H1 (cell line): ENCODE results near the gene MPV17L2. TPM values are rescaled to one million over a fixed set of nuclear protein-coding genes. Genes with fewer than 3 reads are reported as not detected.

Experiments
- CTCF ChIA-PET: fragments of 300-600 bp; sonication (Branson Sonifier 250); formaldehyde crosslinking; loops from one replicate; lab custom pipeline; 2021; ENCODE audit not compliant: partially characterized antibody; lab: Charles Lee
- POLR2A ChIA-PET: fragments of 300-600 bp; sonication (Branson Sonifier 250); formaldehyde crosslinking; loops from one replicate; lab custom pipeline; 2021; ENCODE audit warnings: inconsistent platforms; ENCODE audit not compliant: partially characterized antibody; lab: Charles Lee
- DNase-seq, 2 experiments: peaks; one replicate each; pipeline versions ENCODE4 v3.0.0 to v3.0.0-alpha.2; 2010 to 2022; ENCODE audit warnings: low spot score in 2 of 2, low read depth in 1 of 2, mixed read lengths in 1 of 2
- FAIRE-seq: peaks from 2 replicates; lab custom pipeline; 2011; peaks lifted over from hg19 to GRCh38; lab: Jason Lieb, UNC
- H2AFZ ChIP-seq: 2 replicates; pipeline ENCODE4 v1.8.1; 2012; ENCODE audit warnings: low read length, inconsistent platforms
- H2AK5ac ChIP-seq: 2 replicates; pipeline ENCODE4 v1.6.1; 2013; ENCODE audit warnings: low read depth, low read length
- H2BK120ac ChIP-seq: replicated peaks from 2 replicates; pipeline ENCODE3; 2013; ENCODE audit warnings: low read depth, low read length, inconsistent platforms
- H2BK12ac ChIP-seq: 2 replicates; pipeline ENCODE4 v1.6.1; 2013; ENCODE audit warnings: low read depth, low read length
- H2BK15ac ChIP-seq: 2 replicates; pipeline ENCODE4 v1.6.1; 2013; ENCODE audit warnings: low read length
- H2BK20ac ChIP-seq: 2 replicates; pipeline ENCODE4 v1.6.1; 2013; ENCODE audit warnings: low read length
- H2BK5ac ChIP-seq: 2 replicates; pipeline ENCODE4 v1.6.1; 2013; ENCODE audit warnings: low read depth, low read length
- H3K14ac ChIP-seq: 2 replicates; pipeline ENCODE4 v1.6.1; 2013; ENCODE audit warnings: inconsistent platforms; ENCODE audit not compliant: insufficient read length
- H3K18ac ChIP-seq: 2 replicates; pipeline ENCODE4 v1.6.1; 2013; ENCODE audit warnings: low read length; ENCODE audit errors: extremely low read depth
- H3K23ac ChIP-seq: 2 replicates; pipeline ENCODE4 v1.6.1; 2013; ENCODE audit warnings: inconsistent platforms; ENCODE audit not compliant: insufficient read length
- H3K23me2 ChIP-seq: 2 replicates; pipeline ENCODE4 v1.6.1; 2013; ENCODE audit warnings: low read depth, low read length
- H3K27ac ChIP-seq: 2 replicates; pipeline ENCODE4 v1.6.1; 2011; ENCODE audit warnings: low read depth, low read length, inconsistent platforms
- H3K27me3 ChIP-seq, 4 experiments: replicated peaks in 1 of 4; 1 replicate in 1 of 4; 2 replicates in 3 of 4; pipeline versions ENCODE4 v1.6.1 to v1.8.1; 2011 to 2013; ENCODE audit warnings: low read length in 3 of 4, mild to moderate bottlenecking in 3 of 4, inconsistent platforms in 2 of 4, mixed read lengths in 2 of 4, moderate library complexity in 1 of 4; ENCODE audit not compliant: control insufficient read depth in 3 of 4, insufficient read depth in 3 of 4; ENCODE audit errors: extremely low read depth in 1 of 4
- H3K36me3 ChIP-seq, 4 experiments: 2 replicates each; pipeline versions ENCODE4 v1.6.1 to v1.8.1; 2011 to 2013; ENCODE audit warnings: mild to moderate bottlenecking in 4 of 4, low read length in 3 of 4, moderate library complexity in 2 of 4, control low read depth in 1 of 4, inconsistent platforms in 1 of 4; ENCODE audit not compliant: insufficient read depth in 4 of 4, control insufficient read depth in 2 of 4
- H3K4ac ChIP-seq: replicated peaks from 2 replicates; pipeline ENCODE3; 2013; ENCODE audit warnings: low read length, low read depth, mixed read lengths, inconsistent platforms; ENCODE audit not compliant: insufficient read length
- H3K4me1 ChIP-seq, 4 experiments: replicated peaks in 1 of 4; 1 replicate in 1 of 4; 2 replicates in 3 of 4; pipeline versions ENCODE4 v1.6.1 to v1.8.1; 2011 to 2013; ENCODE audit warnings: low read length in 3 of 4, inconsistent platforms in 2 of 4, mixed read lengths in 1 of 4; ENCODE audit not compliant: insufficient read depth in 4 of 4, control insufficient read depth in 3 of 4
- H3K4me2 ChIP-seq, 2 experiments: 2 replicates each; pipeline versions ENCODE4 v1.6.1 to v1.8.1; 2011 to 2013; ENCODE audit warnings: low read depth in 2 of 2, low read length in 2 of 2, control low read depth in 1 of 2, inconsistent platforms in 1 of 2, mild to moderate bottlenecking in 1 of 2; ENCODE audit not compliant: insufficient read depth in 1 of 2
- H3K4me3 ChIP-seq, 4 experiments: fragments of 200-600, 300-600 bp in 1 of 4; sonication (generic), shearing (Covaris generic), sonication (Bioruptor Twin) in 1 of 4; 2 replicates each; pipeline versions ENCODE4 v1.5.1 to v1.8.1; 2011 to 2016; ENCODE audit warnings: low read length in 4 of 4, low read depth in 3 of 4, control low read depth in 2 of 4, inconsistent platforms in 2 of 4, mild to moderate bottlenecking in 2 of 4, mixed read lengths in 1 of 4, moderate library complexity in 1 of 4; ENCODE audit not compliant: insufficient read depth in 2 of 4; ENCODE audit errors: extremely low read depth in 1 of 4
- H3K56ac ChIP-seq: replicated peaks from 2 replicates; pipeline ENCODE3; 2013; ENCODE audit warnings: low read depth, mild to moderate bottlenecking, mixed read lengths, low read length, inconsistent platforms; ENCODE audit not compliant: insufficient read length
- H3K79me1 ChIP-seq: 2 replicates; pipeline ENCODE4 v1.6.1; 2013; ENCODE audit warnings: low read depth, low read length, control low read depth
- H3K79me2 ChIP-seq, 2 experiments: 2 replicates each; pipeline versions ENCODE4 v1.6.1 to v1.8.1; 2012 to 2013; ENCODE audit warnings: low read length in 2 of 2, mild to moderate bottlenecking in 2 of 2, inconsistent platforms in 1 of 2; ENCODE audit not compliant: insufficient read depth in 2 of 2, control insufficient read depth in 1 of 2
- H3K9ac ChIP-seq, 4 experiments: replicated peaks in 1 of 4; 1 replicate in 1 of 4; 2 replicates in 3 of 4; pipeline versions ENCODE4 v1.6.1 to v1.8.1; 2011 to 2013; ENCODE audit warnings: low read depth in 3 of 4, low read length in 3 of 4, control low read depth in 2 of 4, mild to moderate bottlenecking in 2 of 4, moderate library complexity in 2 of 4, inconsistent platforms in 1 of 4; ENCODE audit errors: extremely low read depth in 1 of 4
- H3K9me3 ChIP-seq, 2 experiments: 2 replicates each; pipeline versions ENCODE4 v1.6.1 to v1.8.1; 2012 to 2013; ENCODE audit warnings: mild to moderate bottlenecking in 2 of 2, moderate library complexity in 2 of 2, control low read depth in 1 of 2, inconsistent platforms in 1 of 2, low read depth in 1 of 2, low read length in 1 of 2, mixed read lengths in 1 of 2; ENCODE audit not compliant: insufficient read depth in 2 of 2
- H4K20me1 ChIP-seq, 2 experiments: replicated peaks in 1 of 2; 2 replicates each; pipeline versions ENCODE3 to v1.8.1; 2011 to 2013; ENCODE audit warnings: inconsistent platforms in 2 of 2, low read length in 2 of 2, mild to moderate bottlenecking in 1 of 2; ENCODE audit not compliant: insufficient read depth in 2 of 2, control insufficient read depth in 1 of 2
- H4K5ac ChIP-seq: 2 replicates; pipeline ENCODE4 v1.6.1; 2013; ENCODE audit warnings: low read length, low read depth, mixed read lengths, inconsistent platforms; ENCODE audit not compliant: insufficient read length
- H4K8ac ChIP-seq: 2 replicates; pipeline ENCODE4 v1.8.0; 2013; ENCODE audit warnings: mild to moderate bottlenecking, moderate library complexity, low read length, inconsistent platforms; ENCODE audit not compliant: insufficient read depth; ENCODE audit errors: extremely low read depth
- H4K91ac ChIP-seq: replicated peaks from 2 replicates; pipeline ENCODE3; 2013; ENCODE audit warnings: low read length, mixed read lengths, inconsistent platforms; ENCODE audit not compliant: insufficient read length
- ASH2L ChIP-seq: fragments of 200-600, 300-600 bp; sonication (generic); IDR thresholded peaks from one replicate; pipeline ENCODE4 v1.7.1; 2017; ENCODE audit warnings: low read length
- CHD1 ChIP-seq: IDR thresholded peaks from 2 replicates; pipeline ENCODE4 v1.6.1; 2012; ENCODE audit warnings: low read depth, low read length, improper control_type of control experiment
- CHD2 ChIP-seq: IDR thresholded peaks from 2 replicates; pipeline ENCODE4 v1.6.1; 2012; ENCODE audit warnings: low read length, improper control_type of control experiment
- CTBP2 ChIP-seq: IDR thresholded peaks from 2 replicates; pipeline ENCODE4 v1.7.0; 2011; ENCODE audit warnings: borderline replicate concordance, mild to moderate bottlenecking, moderate library complexity, mixed read lengths, low read length; ENCODE audit not compliant: insufficient read depth, insufficient read length
- EGR1 ChIP-seq: IDR thresholded peaks from 2 replicates; pipeline ENCODE4 v1.6.1; 2011; ENCODE audit warnings: low read depth, low read length, borderline replicate concordance
- EP300 ChIP-seq, 2 experiments: IDR thresholded peaks; 1 replicate in 1 of 2; 2 replicates in 1 of 2; pipeline ENCODE4 v1.6.1; 2011 to 2012; ENCODE audit warnings: low read depth in 2 of 2, low read length in 2 of 2, mild to moderate bottlenecking in 2 of 2, borderline replicate concordance in 1 of 2, inconsistent platforms in 1 of 2, moderate library complexity in 1 of 2
- GTF2F1 ChIP-seq: IDR thresholded peaks from 2 replicates; pipeline ENCODE4 v1.6.1; 2012; ENCODE audit warnings: low read depth, low read length, improper control_type of control experiment, borderline replicate concordance
- KDM4A ChIP-seq: IDR thresholded peaks from one replicate; pipeline ENCODE4 v1.7.1; 2012; ENCODE audit warnings: low read depth, mild to moderate bottlenecking, moderate library complexity, low read length, inconsistent platforms; ENCODE audit not compliant: severe bottlenecking
- SP1 ChIP-seq: IDR thresholded peaks from 2 replicates; pipeline ENCODE4 v1.6.1; 2011; ENCODE audit warnings: low read depth, low read length
- SUZ12 ChIP-seq: fragments of 200-600 bp; sonication (generic); IDR thresholded peaks from 2 replicates; pipeline ENCODE4 v1.6.1; 2012; ENCODE audit warnings: mild to moderate bottlenecking, inconsistent platforms, low read length, moderate library complexity, mixed read lengths
- TAF1 ChIP-seq: IDR thresholded peaks from 2 replicates; pipeline ENCODE4 v1.6.1; 2011; ENCODE audit warnings: mild to moderate bottlenecking, low read depth, low read length
- ZNF274 ChIP-seq: IDR thresholded peaks from 2 replicates; pipeline ENCODE4 v1.7.0; 2012; ENCODE audit warnings: low read length, borderline replicate concordance; ENCODE audit errors: extremely low read depth
- WGBS, 2 experiments: shearing (Covaris generic) in 1 of 2; methylation state at CpG; one replicate each; pipeline versions ENCODE4 v1.1.6 to v1.1.7; 2013 to 2015; ENCODE audit warnings: low lambda C conversion rate in 2 of 2, mixed read lengths in 2 of 2, inconsistent platforms in 1 of 2, low coverage in 1 of 2, missing lambda C conversion rate in 1 of 2; ENCODE audit not compliant: insufficient replicate concordance in 2 of 2, insufficient coverage in 1 of 2, insufficient read length in 1 of 2; ENCODE audit errors: extremely low coverage in 1 of 2, missing lambda C conversion rate in 1 of 2; 5-methylcytosine and 5-hydroxymethylcytosine counted together
- polyA plus RNA-seq, 7 experiments: library from polyadenylated mRNA; depleted of rRNA in 3 of 7; stranded (reverse) in 5 of 7; unstranded in 2 of 7; fragments of >200 nt in 5 of 7; fragments of 200-250 nt in 2 of 7; gene quantifications; 1 replicate in 5 of 7; 2 replicates in 1 of 7; 4 replicates in 1 of 7; pipeline versions ENCODE4 v1.2.1 to v1.2.3, GENCODE V29; 2011 to 2013; ENCODE audit warnings: missing spikeins in 2 of 7, mixed read lengths in 2 of 7
- total RNA-seq: library from RNA; stranded (reverse); fragmentation: NEBNext Ultra II Directional; extraction: Animal tissue kit (Norgen Biotek cat#: 25700); gene quantifications from 2 replicates; pipeline ENCODE4 v1.2.1, GENCODE V29; 2021
- TF ChIP-seq, protein P1 (sequence below): IDR thresholded peaks from 2 replicates; pipeline ENCODE4 v1.6.1; 2011; ENCODE audit warnings: low read depth, mild to moderate bottlenecking, low read length; ENCODE audit not compliant: insufficient read depth

Gene MPV17L2
- total and polyA plus RNA-seq, 2 of the 8 experiments (the other 6 are each of a cell fraction or from before 2014, with no cell fraction given), result 24.2 to 82.6 TPM

DNA sequence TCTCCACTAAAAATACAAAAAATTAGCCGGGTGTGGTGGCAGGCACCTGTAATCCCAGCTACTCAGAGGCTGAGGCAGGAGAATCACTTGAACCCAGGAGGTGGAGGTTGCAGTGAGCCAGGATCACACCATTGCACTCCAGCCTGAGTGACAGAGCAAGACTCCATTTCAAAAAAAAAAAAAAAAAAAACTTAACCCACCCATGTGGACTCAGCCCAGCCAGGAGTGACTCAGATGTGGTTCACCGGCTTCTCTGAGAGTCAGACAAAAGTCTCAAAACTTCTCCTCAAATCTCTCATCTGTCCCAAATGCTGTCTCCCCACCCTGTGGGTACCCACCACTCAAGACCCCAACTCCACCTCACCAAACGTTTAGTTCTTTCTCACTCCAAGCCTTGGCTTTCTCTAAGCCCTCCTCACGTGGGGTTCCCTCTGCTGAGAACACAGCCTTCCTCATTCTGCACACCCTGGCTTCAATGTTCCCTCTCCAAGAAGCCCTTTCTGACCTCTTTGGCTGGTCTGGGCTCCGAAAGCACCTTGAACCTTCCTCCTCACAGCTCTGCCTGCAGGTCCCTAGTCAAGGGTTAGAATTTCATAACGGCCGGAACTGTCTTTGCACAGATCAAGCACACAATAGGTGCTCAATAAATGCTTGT lies 21.9 kb downstream of the MPV17L2 start:
- Histone ChIP-seq H3K4me3 (no peak overlapping the region), H3K36me3 (no peaks in the 10 kb centered on the region), H3K9me3 (no peaks in the 10 kb centered on the region), H3K18ac (no peak overlapping the region), H2BK20ac (no peak overlapping the region), H2BK120ac (no peak overlapping the region), H2BK5ac (no peak overlapping the region), H2AFZ (no peak overlapping the region), H4K5ac (no peak overlapping the region), H4K8ac (no peak overlapping the region), H3K27me3 (no peaks in the 10 kb centered on the region), H3K4me2 (no peak overlapping the region), H3K9ac (no peak overlapping the region), H3K27ac (no peak overlapping the region), H2BK15ac (no peak overlapping the region), H3K4me1 (no peaks in the 10 kb centered on the region), H3K4ac (no peak overlapping the region), H3K14ac (no peak overlapping the region), H2BK12ac (no peak overlapping the region), H3K23me2 (no peaks in the 10 kb centered on the region), H3K23ac (no peak overlapping the region), H2AK5ac (no peak overlapping the region), H3K79me2 (no peaks in the 10 kb centered on the region), H3K79me1 (no peaks in the 10 kb centered on the region), H3K56ac (no peak overlapping the region), H4K20me1 (peaks cover 0 to 2% of the 10 kb centered on the region in 2 experiments), H4K91ac (no peak overlapping the region)
- POLR2A ChIA-PET, result interaction anchor here (1.0 to 1.1 kb wide), 2 partner anchors 10 to 11 kb away, joined by 3 read pairs; partner anchors contain the start of gene RAB3A
- FAIRE-seq (no peak), DNase-seq (no peak)
- WGBS, 2 experiments, result 88% methylated on average over 7 of the region's 7 CpGs; no CpG with 5 or more reads in 1 of the 2 experiments
- CTCF ChIA-PET, result interaction anchor here (0.6 to 1.2 kb wide), 4 partner anchors 9 to 34 kb away, joined by 3 to 4 read pairs (median 3); no protein-coding TSS in a partner anchor
- no peak for TF ChIP-seq EGR1
- TF ChIP-seq CTBP2, result no peak
- TF ChIP-seq KDM4A, result no peak
- TF ChIP-seq EP300 (IDR thresholded peaks at IDR 0.05; ENCODE audit: borderline replicate concordance in 1 of 2, low read depth in 2 of 2, low read length in 2 of 2), result no peak
- TF ChIP-seq SUZ12, result no peak
- no peak for TF ChIP-seq ASH2L
- TF ChIP-seq, protein P1, sequence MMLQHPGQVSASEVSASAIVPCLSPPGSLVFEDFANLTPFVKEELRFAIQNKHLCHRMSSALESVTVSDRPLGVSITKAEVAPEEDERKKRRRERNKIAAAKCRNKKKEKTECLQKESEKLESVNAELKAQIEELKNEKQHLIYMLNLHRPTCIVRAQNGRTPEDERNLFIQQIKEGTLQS, result no peak
- TF ChIP-seq TAF1, result no peak
- TF ChIP-seq CHD1, result no peak
- TF ChIP-seq ZNF274, result no peak
- no peak for TF ChIP-seq CHD2
- no peak for TF ChIP-seq SP1
- no peak for TF ChIP-seq GTF2F1
